Activated gamma-delta T cell treated with anti-CD3 and anti-CD28 coated beads, Interleukin-2, amount 50 U/mL, for 16 hours (primary cell): ENCODE measurements around the gene PALLD.

ENCODE experiments used
- DNase-seq: peaks from one replicate; pipeline ENCODE4 v3.0.0-alpha.2; 2020; ENCODE audit warnings: low read depth

The PALLD gene

DNA sequence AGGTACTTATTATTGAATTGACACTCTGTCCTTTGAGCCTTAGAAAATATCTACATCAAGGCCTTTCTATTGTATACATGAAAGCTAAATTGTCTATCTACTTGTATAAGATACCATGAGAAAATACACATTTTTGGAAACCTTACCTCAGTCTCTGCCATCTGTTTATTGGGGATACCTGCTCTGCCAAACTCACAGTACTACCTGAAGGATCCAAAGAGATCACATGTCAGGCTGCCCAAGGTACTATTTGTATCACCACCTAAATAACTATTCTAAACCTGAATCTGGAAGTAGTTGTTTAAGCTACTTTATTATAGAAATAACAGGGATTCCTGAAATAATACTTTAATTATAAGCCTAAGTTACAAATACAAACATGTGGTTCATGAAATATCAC lies 126.2 kb downstream of the PALLD start:
- DNase-seq, result no peak

DNA sequence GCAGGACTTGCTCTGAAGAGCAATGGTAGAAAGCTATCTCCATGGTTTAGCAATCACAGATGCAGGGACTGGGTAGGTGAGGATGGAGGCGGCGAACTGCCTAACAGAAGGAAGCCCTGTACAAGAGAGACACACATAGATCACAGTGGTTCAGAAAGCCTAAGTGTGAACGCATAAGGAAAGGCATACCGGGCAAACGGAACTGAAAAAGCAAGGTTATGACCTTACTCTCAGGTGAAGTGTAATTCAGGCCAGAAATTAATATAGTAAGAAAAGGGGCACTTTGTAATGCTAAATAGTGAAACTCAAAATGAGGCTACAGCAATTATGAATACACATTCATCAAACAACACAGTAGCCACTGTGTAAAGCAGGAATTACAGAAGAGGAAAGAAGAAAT lies 126.6 kb downstream of the PALLD start:
- DNase-seq, result no peak

- DNase-seq, result no peak
These were observed 131.4 kb downstream of the PALLD start for GRCh38 chr4:168628251-168628650.

DNA sequence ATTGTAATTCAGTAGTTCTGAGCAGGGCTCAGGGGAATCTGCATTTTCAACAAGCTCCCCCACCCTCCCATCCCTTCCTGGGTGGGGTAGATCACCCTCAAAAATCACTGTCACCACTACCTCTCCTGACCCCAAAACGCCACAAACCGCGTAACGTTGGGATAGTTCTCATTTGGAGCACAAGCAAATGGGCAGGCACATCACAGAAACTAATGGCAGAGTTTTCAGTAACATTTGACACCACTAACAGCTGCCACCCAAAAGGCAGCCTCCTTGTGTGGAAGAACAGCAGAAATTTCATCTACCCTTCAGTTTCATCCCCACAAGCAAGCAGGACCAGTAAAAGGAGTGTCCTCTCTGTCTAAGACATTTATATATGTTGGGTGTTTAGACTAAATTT lies 132.7 kb downstream of the PALLD start:
- no peak for DNase-seq

GRCh38 chr4:168630445-168631187 lies 133.8 kb downstream of the PALLD start:
- no peak for DNase-seq

DNA sequence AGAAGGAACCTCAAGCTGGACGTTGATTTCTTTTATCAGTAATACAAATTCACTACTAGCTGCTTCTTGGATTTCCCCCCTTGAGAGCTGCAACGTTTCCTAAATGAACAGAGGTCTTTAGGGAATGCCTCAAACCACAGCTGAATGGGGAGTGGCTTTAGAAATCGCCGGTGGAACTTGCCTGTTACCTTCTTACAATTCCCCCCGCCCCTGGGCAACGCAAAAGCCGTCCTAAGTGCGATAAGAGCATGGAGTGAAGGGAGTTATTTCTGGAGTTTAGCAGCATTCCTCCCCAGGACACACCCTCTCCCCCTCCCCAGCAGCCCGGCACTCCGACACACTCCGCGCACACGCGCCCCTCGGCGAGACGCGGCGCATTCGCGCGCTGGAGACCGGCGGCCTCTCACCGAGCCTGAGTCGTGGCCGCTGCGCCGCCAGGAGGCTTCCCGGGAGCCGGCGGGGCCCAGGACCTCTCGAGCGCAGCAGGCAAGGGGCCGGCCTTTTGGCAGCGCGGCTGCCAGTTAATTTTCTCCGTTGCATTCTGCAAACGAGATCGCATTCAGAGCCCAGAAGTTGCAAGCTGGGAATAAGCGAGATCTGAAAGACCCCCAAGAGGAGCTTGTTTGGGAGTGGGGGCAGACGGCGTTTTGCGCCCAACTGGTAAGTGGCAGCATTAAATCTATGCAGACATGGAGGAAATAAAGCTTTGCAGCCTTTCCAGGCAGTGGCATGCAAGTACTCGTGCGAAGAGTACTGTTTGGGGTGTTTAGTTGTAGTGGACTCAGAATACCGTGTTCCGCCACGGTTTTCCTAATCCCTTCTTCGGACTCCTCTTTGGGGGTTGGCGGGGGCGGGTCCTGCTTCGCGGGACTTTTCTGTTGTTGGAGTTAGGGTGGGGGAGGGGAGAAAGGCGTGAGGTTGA lies 134.7 kb downstream of the PALLD start:
- DNase-seq, result no peak

GRCh38 chr4:168632301-168632725 lies 135.5 kb downstream of the PALLD start:
- no peak for DNase-seq

GRCh38 chr4:168633064-168633463 lies 136.2 kb downstream of the PALLD start:
- no peak for DNase-seq

GRCh38 chr4:168633496-168633895 lies 136.6 kb downstream of the PALLD start:
- DNase-seq, result no peak

DNA sequence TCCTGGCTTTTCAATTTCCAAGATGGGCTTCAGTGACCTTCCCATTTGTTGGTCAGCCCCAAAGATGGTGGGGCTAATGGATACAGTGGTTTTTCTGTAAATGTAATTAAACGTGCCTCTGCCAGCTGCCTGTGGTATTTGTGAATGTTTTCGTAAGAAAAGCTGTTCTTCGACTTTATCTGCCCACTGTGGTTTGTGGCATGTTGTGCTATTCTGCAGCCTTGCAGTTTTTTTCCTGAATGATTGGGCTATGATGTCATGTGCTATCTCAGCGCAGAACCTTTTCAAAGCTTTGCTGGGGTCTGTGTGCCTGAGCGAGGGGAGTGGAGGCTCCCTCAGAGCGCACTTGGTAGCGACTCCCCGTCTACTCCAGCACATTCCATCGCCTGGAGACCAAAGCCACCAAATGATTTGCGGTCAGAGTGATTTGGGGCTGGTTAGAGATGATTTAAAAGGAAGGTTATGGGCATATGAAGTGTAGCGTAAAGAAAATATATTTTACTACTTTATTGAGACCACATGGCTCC lies 137.5 kb downstream of the PALLD start:
- DNase-seq, result no peak

DNA sequence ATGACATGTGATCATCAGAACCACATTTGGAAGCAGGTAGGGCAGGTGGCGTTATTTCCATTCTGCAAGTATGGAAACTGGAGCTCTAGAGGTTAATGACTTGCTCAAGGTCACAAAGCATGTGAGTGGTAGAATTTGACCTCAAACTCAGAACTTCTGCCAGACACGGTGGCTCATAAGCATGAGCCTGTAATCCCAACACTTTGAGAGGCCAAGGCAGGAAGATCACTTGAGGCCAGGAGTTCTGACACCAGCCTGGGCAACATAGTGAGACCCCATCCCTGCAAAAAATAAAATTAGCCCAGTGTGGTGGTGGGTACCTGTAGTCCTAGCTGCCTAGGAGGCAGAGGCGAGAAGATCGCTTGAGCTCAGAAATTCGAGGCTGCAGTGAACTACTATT lies 139.2 kb downstream of the PALLD start:
- DNase-seq, result no peak

DNA sequence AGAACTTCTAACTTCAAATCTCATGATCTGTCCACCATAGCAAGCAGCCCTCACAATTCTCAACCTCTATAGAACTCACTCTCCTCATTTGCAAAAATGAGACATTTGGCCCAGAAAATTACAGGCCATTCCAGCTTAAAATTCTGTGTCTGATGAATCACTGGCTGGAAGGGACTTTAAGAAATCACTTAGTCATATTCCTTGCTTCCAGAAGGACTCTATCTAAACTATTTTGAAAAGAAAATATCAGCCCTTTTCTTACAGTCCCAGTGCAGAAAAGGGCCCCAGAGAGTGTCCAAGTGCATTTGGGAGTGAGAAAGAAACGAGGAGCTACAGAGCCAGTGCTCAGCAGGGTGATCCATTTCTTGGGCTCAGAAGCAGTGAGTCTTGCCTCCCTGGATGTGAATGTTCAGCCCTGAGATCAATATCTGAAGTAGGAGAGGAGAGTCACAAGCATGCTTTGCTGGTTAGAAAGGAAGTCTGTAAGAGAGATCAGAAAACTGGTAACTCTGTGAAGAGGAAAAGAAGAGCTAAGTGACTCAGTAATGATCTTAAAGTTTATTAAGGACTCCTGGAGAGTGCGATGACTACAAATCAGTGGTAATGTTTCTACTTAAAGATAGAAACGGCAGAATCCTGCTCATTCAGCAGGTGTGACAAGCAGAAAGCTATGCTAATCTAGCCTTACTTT lies 139.8 kb downstream of the PALLD start:
- DNase-seq, result no peak

DNA sequence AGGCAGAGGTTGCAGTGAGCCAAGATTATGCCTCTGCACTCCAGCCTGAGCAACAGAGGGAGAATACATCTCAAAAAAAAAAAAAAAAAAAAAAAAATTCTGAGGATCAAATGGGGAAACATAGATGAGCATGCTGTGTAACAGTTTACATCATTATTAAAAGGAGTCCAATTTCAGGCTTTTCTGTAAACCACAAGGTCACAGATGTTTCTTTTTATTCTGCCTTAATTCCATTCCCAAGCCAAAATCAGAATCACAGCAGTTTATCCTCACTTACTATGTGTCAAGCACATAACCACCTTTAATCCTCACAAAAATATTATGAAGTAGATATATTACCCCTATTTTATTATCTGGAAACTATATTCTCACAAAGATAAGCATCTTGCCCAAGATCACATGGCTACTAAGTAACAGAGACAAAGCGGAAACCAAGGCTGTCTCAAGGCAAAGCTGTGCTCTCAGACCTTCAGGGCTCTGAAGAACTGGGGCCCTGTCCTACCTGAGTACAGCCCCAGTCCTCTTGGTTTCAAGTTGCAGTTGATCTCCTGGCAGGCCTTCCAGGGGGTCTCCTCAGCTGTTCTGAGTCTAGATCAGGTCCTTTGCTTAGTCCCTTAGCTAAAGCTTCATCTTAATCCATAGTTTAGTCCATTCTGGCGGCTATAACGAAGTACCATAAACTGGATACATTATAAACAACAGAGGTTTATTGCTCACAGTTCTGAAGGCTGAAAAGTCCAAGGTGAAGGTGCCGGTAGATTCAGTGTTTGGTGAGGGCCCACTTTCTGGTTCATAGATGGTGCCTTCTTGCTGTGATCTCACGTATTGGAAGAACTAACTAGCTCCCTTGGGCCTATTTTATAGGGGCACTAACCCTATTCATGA lies 141.3 kb downstream of the PALLD start:
- no peak for DNase-seq

DNA sequence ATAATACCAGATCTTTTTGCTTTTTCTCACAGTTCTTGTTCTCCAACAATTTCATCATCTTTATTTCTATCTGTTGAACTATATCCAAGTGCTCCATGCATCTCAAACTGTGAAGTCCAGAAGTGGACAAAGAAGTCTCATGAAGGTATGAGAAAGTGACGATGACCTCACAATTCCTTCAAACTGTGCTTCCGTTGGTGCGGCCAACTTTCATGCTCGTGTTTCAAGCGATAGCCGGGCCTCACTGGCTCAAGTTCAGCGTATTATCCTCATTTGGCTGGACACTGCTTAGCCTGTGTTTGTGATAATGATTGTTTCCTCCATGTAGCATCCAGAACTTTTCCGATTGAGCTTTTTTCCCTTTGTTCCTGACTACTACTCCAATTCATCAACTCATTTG lies 143.1 kb downstream of the PALLD start:
- DNase-seq, result no peak

DNA sequence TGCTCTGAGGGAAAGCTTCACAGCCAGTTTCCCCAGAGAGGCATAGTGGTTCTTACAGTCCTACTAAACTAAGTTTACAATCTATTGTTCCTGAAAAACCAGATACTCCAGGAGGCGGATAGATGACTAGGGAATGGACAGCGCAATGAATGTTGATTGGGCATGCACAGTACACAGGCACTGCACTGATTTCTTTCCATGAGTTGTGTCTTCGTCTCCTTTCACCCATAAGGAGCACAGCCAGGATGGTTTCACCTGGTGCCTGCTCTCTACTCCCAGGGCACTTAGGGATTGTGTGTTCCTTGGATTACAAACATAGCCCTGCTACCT lies 144.9 kb downstream of the PALLD start:
- no peak for DNase-seq

GRCh38 chr4:168642591-168642990 lies 145.7 kb downstream of the PALLD start:
- no peak for DNase-seq

DNA sequence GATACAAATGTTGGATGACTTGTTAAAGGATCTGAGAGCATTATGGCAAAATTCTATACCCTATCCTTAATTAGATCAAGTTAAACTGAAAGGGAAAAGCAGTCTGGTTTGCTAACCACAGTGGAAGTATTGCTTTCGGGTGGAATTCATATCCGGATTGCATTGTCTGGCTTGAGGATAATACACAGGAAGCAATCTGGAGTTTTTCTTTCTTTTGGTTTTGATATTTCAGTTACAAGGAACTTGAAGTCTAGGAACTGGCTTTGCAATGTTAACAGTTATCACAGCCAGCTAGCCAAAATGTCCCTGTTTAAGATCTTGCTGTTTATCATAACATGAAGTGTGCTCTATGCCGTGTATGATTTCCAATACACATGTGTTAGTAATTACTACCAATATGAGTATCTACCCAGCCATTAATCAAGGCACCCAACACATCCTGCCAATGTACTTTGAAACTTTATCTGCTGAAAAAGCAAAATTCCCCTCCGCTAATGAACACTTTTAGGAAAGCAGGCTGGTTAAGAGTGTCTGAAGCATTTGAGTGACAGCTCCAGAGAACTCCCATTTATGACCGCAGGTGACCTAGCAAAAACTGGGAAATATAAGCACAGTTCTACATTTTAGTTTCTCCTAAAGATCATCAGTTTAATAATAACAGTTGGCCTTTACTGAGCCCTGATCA lies 146.4 kb downstream of the PALLD start:
- no peak for DNase-seq

- DNase-seq, result no peak
These were observed 146.9 kb downstream of the PALLD start for GRCh38 chr4:168643796-168644159.

DNA sequence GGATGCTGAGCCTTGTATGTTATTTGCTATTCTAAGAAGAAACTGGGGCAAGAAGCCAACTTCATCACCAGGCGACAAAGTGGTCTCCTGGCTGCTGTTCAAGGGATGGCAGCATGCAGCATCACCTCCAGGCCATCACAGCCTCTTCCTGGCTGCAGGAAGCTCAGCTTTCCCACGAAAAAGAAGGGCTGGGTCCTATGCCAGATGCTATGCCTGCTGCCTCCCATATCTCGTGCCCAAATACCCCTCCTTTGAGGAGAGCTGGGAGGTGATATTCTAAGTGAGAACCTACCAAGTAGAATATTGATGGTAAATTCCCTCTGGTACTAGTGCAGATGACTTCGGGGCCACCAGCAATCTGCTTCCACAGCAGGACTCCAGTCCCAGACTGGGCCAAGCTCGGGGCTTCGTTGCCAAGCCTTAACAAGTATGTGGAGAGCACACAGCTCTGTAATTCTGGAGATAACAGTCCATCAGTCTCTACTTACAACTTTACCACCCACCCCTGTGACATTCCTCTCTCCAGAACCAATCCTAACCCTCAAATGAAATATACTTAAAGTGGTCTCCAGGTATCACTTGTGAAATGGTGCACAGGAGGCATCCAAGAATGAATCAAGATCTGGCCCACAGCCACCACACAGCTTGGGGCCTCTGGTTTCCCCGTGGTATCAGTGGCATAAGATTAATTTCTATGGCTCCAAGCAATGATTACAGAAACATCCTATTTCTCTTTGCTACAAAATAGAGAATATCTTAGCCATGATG lies 149.3 kb downstream of the PALLD start:
- no peak for DNase-seq

- DNase-seq, result no peak
These were observed 151.0 kb downstream of the PALLD start for GRCh38 chr4:168647646-168648375.
